GM23338 (cell line): ENCODE results near the gene SPN. TPM values are rescaled to one million over a fixed set of nuclear protein-coding genes. Genes with fewer than 3 reads are reported as not detected.

Experiments
- ATAC-seq: fragments of 200-7000 bp; cut with Tn5 transposase; 3 replicates; pipeline ENCODE4 v1.9.1; 2020
- DNase-seq: peaks from one replicate; pipeline ENCODE4 v3.0.0-alpha.2; 2015; ENCODE audit warnings: low spot score
- H2AFZ ChIP-seq: fragments of 200-600 bp; sonication (generic); 2 replicates; pipeline ENCODE4 v1.8.0; 2016; ENCODE audit warnings: antibody characterized with exemption, mild to moderate bottlenecking, moderate library complexity
- H3F3A ChIP-seq: fragments of 200-600 bp; sonication (generic); replicated peaks from 2 replicates; pipeline ENCODE4 v1.8.0; 2017; ENCODE audit warnings: antibody characterized with exemption, mixed run types, low read depth
- H3K27ac ChIP-seq: fragments of 200-600 bp; sonication (generic); 2 replicates; pipeline ENCODE4 v1.6.1; 2016; ENCODE audit warnings: low read depth
- H3K27me3 ChIP-seq: fragments of 200-600 bp; sonication (generic); 2 replicates; pipeline ENCODE4 v1.8.0; 2016; ENCODE audit warnings: mild to moderate bottlenecking, mixed run types, moderate library complexity; ENCODE audit not compliant: insufficient read depth
- H3K36me3 ChIP-seq: fragments of 200-600 bp; sonication (generic); 2 replicates; pipeline ENCODE4 v1.8.0; 2016; ENCODE audit warnings: mild to moderate bottlenecking; ENCODE audit not compliant: insufficient read depth
- H3K4me1 ChIP-seq: fragments of 200-600 bp; sonication (generic); 2 replicates; pipeline ENCODE4 v1.8.0; 2016; ENCODE audit warnings: mild to moderate bottlenecking, moderate library complexity; ENCODE audit not compliant: insufficient read depth
- H3K4me2 ChIP-seq: fragments of 200-600 bp; sonication (generic); 2 replicates; pipeline ENCODE4 v1.7.1; 2017; ENCODE audit warnings: mixed run types
- H3K4me3 ChIP-seq: fragments of 200-600 bp; sonication (generic); 2 replicates; pipeline ENCODE4 v1.6.1; 2016; ENCODE audit warnings: mixed run types
- H3K79me2 ChIP-seq: fragments of 200-600 bp; sonication (generic); replicated peaks from 2 replicates; pipeline ENCODE4 v1.8.0; 2017; ENCODE audit warnings: mild to moderate bottlenecking; ENCODE audit not compliant: insufficient read depth
- H3K9me2 ChIP-seq: fragments of 200-600 bp; sonication (generic); 2 replicates; pipeline ENCODE4 v1.8.0; 2017; ENCODE audit not compliant: insufficient read depth
- H4K20me1 ChIP-seq: fragments of 200-600 bp; sonication (generic); replicated peaks from 2 replicates; pipeline ENCODE4 v1.8.0; 2017; ENCODE audit warnings: mild to moderate bottlenecking; ENCODE audit not compliant: insufficient read depth
- H3K27ac Mint-ChIP-seq: 2 replicates; pipeline ENCODE4 v1.8.0; 2020; ENCODE audit warnings: inconsistent platforms, mild to moderate bottlenecking, moderate library complexity, mixed read lengths
- H3K27me3 Mint-ChIP-seq: 3 replicates; pipeline ENCODE4 v1.8.0; 2022; ENCODE audit warnings: low read depth, mild to moderate bottlenecking, moderate library complexity, mixed read lengths, inconsistent platforms; ENCODE audit not compliant: insufficient read depth, poor library complexity
- H3K36me3 Mint-ChIP-seq: 3 replicates; pipeline ENCODE4 v1.8.0; 2021; ENCODE audit warnings: low read depth, mild to moderate bottlenecking, inconsistent platforms, moderate library complexity, mixed read lengths
- H3K4me1 Mint-ChIP-seq: 3 replicates; pipeline ENCODE4 v1.8.0; 2020; ENCODE audit warnings: mild to moderate bottlenecking, inconsistent platforms, mixed read lengths
- H3K4me3 Mint-ChIP-seq: 3 replicates; pipeline ENCODE4 v1.8.0; 2021; ENCODE audit warnings: moderate library complexity, mild to moderate bottlenecking, inconsistent platforms, mixed read lengths
- H3K9me3 Mint-ChIP-seq: 3 replicates; pipeline ENCODE4 v1.8.0; 2020; ENCODE audit warnings: moderate library complexity, mild to moderate bottlenecking, inconsistent platforms, mixed read lengths
- CREB1 ChIP-seq: fragments of 250-450 bp; sonication (Bioruptor Pico); IDR thresholded peaks from 2 replicates; pipeline ENCODE4 v1.5.0; 2020; ENCODE audit warnings: low read depth, mild to moderate bottlenecking, moderate library complexity
- EZH2 ChIP-seq: fragments of 200-600 bp; sonication (generic); IDR thresholded peaks from one replicate; pipeline ENCODE4 v1.8.0; 2017; ENCODE audit warnings: antibody characterized with exemption, mild to moderate bottlenecking, low read depth; ENCODE audit not compliant: unreplicated experiment
- EZH2phosphoT487 ChIP-seq: fragments of 200-600 bp; sonication (generic); IDR thresholded peaks from one replicate; pipeline ENCODE4 v1.8.1; 2018; ENCODE audit warnings: antibody characterized with exemption; ENCODE audit not compliant: unreplicated experiment
- JUNB ChIP-seq: IDR thresholded peaks from one replicate; pipeline ENCODE4 v1.6.1; 2016; ENCODE audit warnings: antibody characterized with exemption; ENCODE audit not compliant: unreplicated experiment
- POLR2AphosphoS5 ChIP-seq: IDR thresholded peaks from 2 replicates; pipeline ENCODE4 v1.6.1; 2016; ENCODE audit warnings: antibody characterized with exemption, low read depth
- STAT1 ChIP-seq: IDR thresholded peaks from one replicate; pipeline ENCODE4 v1.6.1; 2016; ENCODE audit warnings: antibody characterized with exemption; ENCODE audit not compliant: unreplicated experiment
- ZNF114 ChIP-seq: fragments of 250-450 bp; sonication (Bioruptor Pico); IDR thresholded peaks from 2 replicates; pipeline ENCODE4 v1.5.0; 2020; ENCODE audit warnings: mild to moderate bottlenecking, moderate library complexity
- ZNF331 ChIP-seq: fragments of 250-450 bp; sonication (Bioruptor Pico); IDR thresholded peaks from 2 replicates; pipeline ENCODE4 v1.5.0; 2020; ENCODE audit warnings: low read depth, mild to moderate bottlenecking, moderate library complexity
- polyA plus RNA-seq: library from polyadenylated mRNA; unstranded; fragments of >200 nt; fragmentation: Nextera tagmentation; extraction: Ambion mirVana; gene quantifications from 2 replicates; pipeline ENCODE4 v1.2.1, GENCODE V29; 2016
- total RNA-seq: library from RNA; depleted of rRNA; stranded (reverse); fragments of >200 nt; shearing (Covaris generic); gene quantifications from 2 replicates; pipeline ENCODE4 v1.2.3, GENCODE V29; 2014
- TF ChIP-seq, protein P1 (sequence below): IDR thresholded peaks from 2 replicates; pipeline ENCODE4 v1.6.1; 2016; ENCODE audit warnings: antibody characterized with exemption
- TF ChIP-seq, protein P2 (sequence below): IDR thresholded peaks from one replicate; pipeline ENCODE4 v1.6.1; 2018; ENCODE audit warnings: antibody characterized with exemption; ENCODE audit not compliant: unreplicated experiment
- TF ChIP-seq, protein P3 (sequence below): fragments of 250-450 bp; sonication (Bioruptor Pico); IDR thresholded peaks from 2 replicates; pipeline ENCODE4 v1.5.0; 2020; ENCODE audit warnings: mild to moderate bottlenecking, moderate library complexity

Gene SPN
- total and polyA plus RNA-seq, 2 experiments from 2014 or later: 0.52 to 2.3 TPM

- H3K4me1 Mint-ChIP-seq: peaks cover 28% of the 10 kb centered on the region
- Histone ChIP-seq H3K79me2 (no peaks in the 10 kb centered on the region), H4K20me1 (no peaks in the 10 kb centered on the region), H3K27me3 (no peaks in the 10 kb centered on the region), H3K4me2 (no peak overlapping the region), H2AFZ (no peak overlapping the region), H3F3A (peaks cover 15% of the 10 kb centered on the region; the same call in 1 of the 2 replicates), H3K4me1 (peaks cover 18% of the 10 kb centered on the region), H3K27ac (no peak overlapping the region), H3K36me3 (no peaks in the 10 kb centered on the region), H3K4me3 (no peak overlapping the region), H3K9me2 (no peaks in the 10 kb centered on the region)
- TF ChIP-seq, protein P1, sequence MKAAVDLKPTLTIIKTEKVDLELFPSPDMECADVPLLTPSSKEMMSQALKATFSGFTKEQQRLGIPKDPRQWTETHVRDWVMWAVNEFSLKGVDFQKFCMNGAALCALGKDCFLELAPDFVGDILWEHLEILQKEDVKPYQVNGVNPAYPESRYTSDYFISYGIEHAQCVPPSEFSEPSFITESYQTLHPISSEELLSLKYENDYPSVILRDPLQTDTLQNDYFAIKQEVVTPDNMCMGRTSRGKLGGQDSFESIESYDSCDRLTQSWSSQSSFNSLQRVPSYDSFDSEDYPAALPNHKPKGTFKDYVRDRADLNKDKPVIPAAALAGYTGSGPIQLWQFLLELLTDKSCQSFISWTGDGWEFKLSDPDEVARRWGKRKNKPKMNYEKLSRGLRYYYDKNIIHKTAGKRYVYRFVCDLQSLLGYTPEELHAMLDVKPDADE: no peak
- TF ChIP-seq, protein P2, sequence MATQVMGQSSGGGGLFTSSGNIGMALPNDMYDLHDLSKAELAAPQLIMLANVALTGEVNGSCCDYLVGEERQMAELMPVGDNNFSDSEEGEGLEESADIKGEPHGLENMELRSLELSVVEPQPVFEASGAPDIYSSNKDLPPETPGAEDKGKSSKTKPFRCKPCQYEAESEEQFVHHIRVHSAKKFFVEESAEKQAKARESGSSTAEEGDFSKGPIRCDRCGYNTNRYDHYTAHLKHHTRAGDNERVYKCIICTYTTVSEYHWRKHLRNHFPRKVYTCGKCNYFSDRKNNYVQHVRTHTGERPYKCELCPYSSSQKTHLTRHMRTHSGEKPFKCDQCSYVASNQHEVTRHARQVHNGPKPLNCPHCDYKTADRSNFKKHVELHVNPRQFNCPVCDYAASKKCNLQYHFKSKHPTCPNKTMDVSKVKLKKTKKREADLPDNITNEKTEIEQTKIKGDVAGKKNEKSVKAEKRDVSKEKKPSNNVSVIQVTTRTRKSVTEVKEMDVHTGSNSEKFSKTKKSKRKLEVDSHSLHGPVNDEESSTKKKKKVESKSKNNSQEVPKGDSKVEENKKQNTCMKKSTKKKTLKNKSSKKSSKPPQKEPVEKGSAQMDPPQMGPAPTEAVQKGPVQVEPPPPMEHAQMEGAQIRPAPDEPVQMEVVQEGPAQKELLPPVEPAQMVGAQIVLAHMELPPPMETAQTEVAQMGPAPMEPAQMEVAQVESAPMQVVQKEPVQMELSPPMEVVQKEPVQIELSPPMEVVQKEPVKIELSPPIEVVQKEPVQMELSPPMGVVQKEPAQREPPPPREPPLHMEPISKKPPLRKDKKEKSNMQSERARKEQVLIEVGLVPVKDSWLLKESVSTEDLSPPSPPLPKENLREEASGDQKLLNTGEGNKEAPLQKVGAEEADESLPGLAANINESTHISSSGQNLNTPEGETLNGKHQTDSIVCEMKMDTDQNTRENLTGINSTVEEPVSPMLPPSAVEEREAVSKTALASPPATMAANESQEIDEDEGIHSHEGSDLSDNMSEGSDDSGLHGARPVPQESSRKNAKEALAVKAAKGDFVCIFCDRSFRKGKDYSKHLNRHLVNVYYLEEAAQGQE: no peak
- TF ChIP-seq, protein P3, sequence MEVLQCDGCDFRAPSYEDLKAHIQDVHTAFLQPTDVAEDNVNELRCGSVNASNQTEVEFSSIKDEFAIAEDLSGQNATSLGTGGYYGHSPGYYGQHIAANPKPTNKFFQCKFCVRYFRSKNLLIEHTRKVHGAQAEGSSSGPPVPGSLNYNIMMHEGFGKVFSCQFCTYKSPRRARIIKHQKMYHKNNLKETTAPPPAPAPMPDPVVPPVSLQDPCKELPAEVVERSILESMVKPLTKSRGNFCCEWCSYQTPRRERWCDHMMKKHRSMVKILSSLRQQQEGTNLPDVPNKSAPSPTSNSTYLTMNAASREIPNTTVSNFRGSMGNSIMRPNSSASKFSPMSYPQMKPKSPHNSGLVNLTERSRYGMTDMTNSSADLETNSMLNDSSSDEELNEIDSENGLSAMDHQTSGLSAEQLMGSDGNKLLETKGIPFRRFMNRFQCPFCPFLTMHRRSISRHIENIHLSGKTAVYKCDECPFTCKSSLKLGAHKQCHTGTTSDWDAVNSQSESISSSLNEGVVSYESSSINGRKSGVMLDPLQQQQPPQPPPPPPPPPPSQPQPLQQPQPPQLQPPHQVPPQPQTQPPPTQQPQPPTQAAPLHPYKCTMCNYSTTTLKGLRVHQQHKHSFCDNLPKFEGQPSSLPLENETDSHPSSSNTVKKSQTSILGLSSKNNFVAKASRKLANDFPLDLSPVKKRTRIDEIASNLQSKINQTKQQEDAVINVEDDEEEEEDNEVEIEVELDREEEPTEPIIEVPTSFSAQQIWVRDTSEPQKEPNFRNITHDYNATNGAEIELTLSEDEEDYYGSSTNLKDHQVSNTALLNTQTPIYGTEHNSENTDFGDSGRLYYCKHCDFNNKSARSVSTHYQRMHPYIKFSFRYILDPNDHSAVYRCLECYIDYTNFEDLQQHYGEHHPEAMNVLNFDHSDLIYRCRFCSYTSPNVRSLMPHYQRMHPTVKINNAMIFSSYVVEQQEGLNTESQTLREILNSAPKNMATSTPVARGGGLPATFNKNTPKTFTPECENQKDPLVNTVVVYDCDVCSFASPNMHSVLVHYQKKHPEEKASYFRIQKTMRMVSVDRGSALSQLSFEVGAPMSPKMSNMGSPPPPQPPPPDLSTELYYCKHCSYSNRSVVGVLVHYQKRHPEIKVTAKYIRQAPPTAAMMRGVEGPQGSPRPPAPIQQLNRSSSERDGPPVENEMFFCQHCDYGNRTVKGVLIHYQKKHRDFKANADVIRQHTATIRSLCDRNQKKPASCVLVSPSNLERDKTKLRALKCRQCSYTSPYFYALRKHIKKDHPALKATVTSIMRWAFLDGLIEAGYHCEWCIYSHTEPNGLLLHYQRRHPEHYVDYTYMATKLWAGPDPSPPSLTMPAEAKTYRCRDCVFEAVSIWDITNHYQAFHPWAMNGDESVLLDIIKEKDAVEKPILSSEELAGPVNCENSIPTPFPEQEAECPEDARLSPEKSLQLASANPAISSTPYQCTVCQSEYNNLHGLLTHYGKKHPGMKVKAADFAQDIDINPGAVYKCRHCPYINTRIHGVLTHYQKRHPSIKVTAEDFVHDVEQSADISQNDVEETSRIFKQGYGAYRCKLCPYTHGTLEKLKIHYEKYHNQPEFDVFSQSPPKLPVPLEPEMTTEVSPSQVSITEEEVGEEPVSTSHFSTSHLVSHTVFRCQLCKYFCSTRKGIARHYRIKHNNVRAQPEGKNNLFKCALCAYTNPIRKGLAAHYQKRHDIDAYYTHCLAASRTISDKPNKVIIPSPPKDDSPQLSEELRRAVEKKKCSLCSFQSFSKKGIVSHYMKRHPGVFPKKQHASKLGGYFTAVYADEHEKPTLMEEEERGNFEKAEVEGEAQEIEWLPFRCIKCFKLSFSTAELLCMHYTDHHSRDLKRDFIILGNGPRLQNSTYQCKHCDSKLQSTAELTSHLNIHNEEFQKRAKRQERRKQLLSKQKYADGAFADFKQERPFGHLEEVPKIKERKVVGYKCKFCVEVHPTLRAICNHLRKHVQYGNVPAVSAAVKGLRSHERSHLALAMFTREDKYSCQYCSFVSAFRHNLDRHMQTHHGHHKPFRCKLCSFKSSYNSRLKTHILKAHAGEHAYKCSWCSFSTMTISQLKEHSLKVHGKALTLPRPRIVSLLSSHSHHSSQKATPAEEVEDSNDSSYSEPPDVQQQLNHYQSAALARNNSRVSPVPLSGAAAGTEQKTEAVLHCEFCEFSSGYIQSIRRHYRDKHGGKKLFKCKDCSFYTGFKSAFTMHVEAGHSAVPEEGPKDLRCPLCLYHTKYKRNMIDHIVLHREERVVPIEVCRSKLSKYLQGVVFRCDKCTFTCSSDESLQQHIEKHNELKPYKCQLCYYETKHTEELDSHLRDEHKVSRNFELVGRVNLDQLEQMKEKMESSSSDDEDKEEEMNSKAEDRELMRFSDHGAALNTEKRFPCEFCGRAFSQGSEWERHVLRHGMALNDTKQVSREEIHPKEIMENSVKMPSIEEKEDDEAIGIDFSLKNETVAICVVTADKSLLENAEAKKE: no peak
- no peak for TF ChIP-seq EZH2
- TF ChIP-seq ZNF331 (CRISPR knock-in tag): no peak
- TF ChIP-seq CREB1 (CRISPR knock-in tag): no peak
- TF ChIP-seq POLR2AphosphoS5: no peak
- TF ChIP-seq JUNB: no peak
- TF ChIP-seq EZH2phosphoT487: no peak
- TF ChIP-seq STAT1: no peak
- TF ChIP-seq ZNF114: no peak
- no peaks in the 10 kb centered on the region for H3K9me3 Mint-ChIP-seq
- H3K36me3 Mint-ChIP-seq: no peaks in the 10 kb centered on the region
- peaks cover 15% of the 10 kb centered on the region for H3K27me3 Mint-ChIP-seq
- ATAC-seq (no peak), DNase-seq (no peak)
- H3K27ac Mint-ChIP-seq: no peak overlapping the region
- no peak overlapping the region for H3K4me3 Mint-ChIP-seq
These were observed 5.2 kb downstream of the SPN start for GRCh38 chr16:29668267-29668666.
